Tibial nerve (tissue), 4 donors: Measurements from ENCODE around the gene IFI30. TPM values are rescaled to one million over a fixed set of nuclear protein-coding genes. Genes with fewer than 3 reads are reported as not detected.

Source experiments
- DNase-seq, 2 donors: peaks; one replicate each; pipeline ENCODE4 v3.0.0-alpha.2; 2019; ENCODE audit warnings: low spot score in 2 of 2
- H3K27ac ChIP-seq, 4 donors: fragments of 200-600 bp; sonication (generic) in 3 of 4; one replicate each; pipeline ENCODE4 v1.5.1; 2017 to 2019; ENCODE audit warnings: mild to moderate bottlenecking in 1 of 4
- H3K27me3 ChIP-seq, 2 donors: fragments of 200-600 bp; sonication (generic) in 1 of 2; one replicate each; pipeline versions ENCODE4 v1.5.1 to v1.6.0; 2017 to 2019
- H3K36me3 ChIP-seq, 3 donors: fragments of 200-600 bp; sonication (generic); one replicate each; pipeline ENCODE4 v1.5.1; 2018 to 2019
- H3K4me1 ChIP-seq, 4 donors: fragments of 200-600 bp; sonication (generic) in 3 of 4; one replicate each; pipeline ENCODE4 v1.5.1; 2017 to 2019
- H3K4me3 ChIP-seq, 4 donors: fragments of 200-600 bp; sonication (generic) in 3 of 4; one replicate each; pipeline ENCODE4 v1.5.1; 2017 to 2019; ENCODE audit warnings: mild to moderate bottlenecking in 1 of 4, moderate library complexity in 1 of 4
- H3K9me3 ChIP-seq, 4 donors: fragments of 200-600 bp; sonication (generic) in 3 of 4; one replicate each; pipeline ENCODE4 v1.5.1; 2017 to 2019
- CTCF ChIP-seq, 5 experiments: fragments of 200-600 bp in 3 of 5; fragments of 450-650 bp in 2 of 5; sonication (generic) in 3 of 5; IDR thresholded peaks; one replicate each; pipeline ENCODE4 v1.5.1; 2016 to 2019; ENCODE audit warnings: antibody characterized with exemption in 5 of 5, mild to moderate bottlenecking in 3 of 5, moderate library complexity in 2 of 5
- EP300 ChIP-seq, 2 donors: sonication (generic); formaldehyde crosslinking; IDR thresholded peaks; one replicate each; pipeline ENCODE4 v1.6.1; 2017; ENCODE audit warnings: antibody characterized with exemption in 2 of 2, mild to moderate bottlenecking in 1 of 2
- POLR2A ChIP-seq, 2 donors: fragments of 450-650 bp; IDR thresholded peaks; one replicate each; pipeline ENCODE4 v1.6.1; 2017; ENCODE audit warnings: antibody characterized with exemption in 2 of 2, mild to moderate bottlenecking in 2 of 2, moderate library complexity in 2 of 2
- WGBS, 2 donors: methylation state at CpG; one replicate each; pipeline ENCODE4 v1.1.5; 2018; 5-methylcytosine and 5-hydroxymethylcytosine counted together
- total RNA-seq, 4 donors: library from RNA; depleted of rRNA; stranded (reverse); fragments of >200 nt; gene quantifications; one replicate each; pipeline ENCODE4 v1.1.0, GENCODE V29; 2016

IFI30 gene
- total RNA-seq, 4 donors from 2014 or later: 19.0 to 101 (median 29.4) TPM

GRCh38 chr19:18214779-18215433 is 41.3 kb downstream of the IFI30 start:
- no peak for TF ChIP-seq CTCF (IDR thresholded peaks at IDR 0.05)
- no peak for TF ChIP-seq EP300 (IDR thresholded peaks at IDR 0.05)

GRCh38 chr19:18216789-18217188 is 43.2 kb downstream of the IFI30 start:
- H3K36me3 ChIP-seq: no peaks in the 10 kb centered on the region
- 94 to 96% methylated on average over 6 to 8 of the region's 8 CpGs for WGBS, 2 donors
- peaks cover 0 to 6% (median 0%) of the 10 kb centered on the region in 4 donors for H3K4me1 ChIP-seq
- TF ChIP-seq CTCF (IDR thresholded peaks at IDR 0.05) (no peak), EP300 (IDR thresholded peaks at IDR 0.05) (no peak), POLR2A (IDR thresholded peaks at IDR 0.05) (no peak)
- H3K9me3 ChIP-seq: no peaks in the 10 kb centered on the region
- H3K27ac ChIP-seq: no peak overlapping the region
- H3K27me3 ChIP-seq: peaks cover 0 to 26% of the 10 kb centered on the region in 2 donors
- no peak for DNase-seq
- H3K4me3 ChIP-seq: no peak overlapping the region

More at GRCh38 chr19:18214779-18215433, 41.3 kb downstream of the IFI30 start:
- Histone ChIP-seq H3K9me3 (no peaks in the 10 kb centered on the region), H3K27me3 (peaks cover 0 to 8% of the 10 kb centered on the region in 2 donors), H3K4me1 (no peaks in the 10 kb centered on the region), H3K4me3 (no peak overlapping the region), H3K36me3 (no peaks in the 10 kb centered on the region), H3K27ac (no peak overlapping the region)
- 65 to 69% methylated on average over 7 of the region's 7 CpGs for WGBS, 2 donors
- DNase-seq: no peak

GRCh38 chr19:18218159-18218558 is 44.5 kb downstream of the IFI30 start:
- H3K4me1 ChIP-seq: peaks cover 0 to 6% (median 0%) of the 10 kb centered on the region in 4 donors
- H3K27me3 ChIP-seq: peaks cover 0 to 29% of the 10 kb centered on the region in 2 donors
- no peak for DNase-seq
- no peak overlapping the region for H3K4me3 ChIP-seq
- no peak overlapping the region for H3K27ac ChIP-seq
- TF ChIP-seq CTCF (IDR thresholded peaks at IDR 0.05) (no peak), POLR2A (IDR thresholded peaks at IDR 0.05) (no peak), EP300 (IDR thresholded peaks at IDR 0.05) (no peak)
- no peaks in the 10 kb centered on the region for H3K36me3 ChIP-seq
- no peaks in the 10 kb centered on the region for H3K9me3 ChIP-seq
- WGBS, 2 donors: 81 to 92% methylated on average over 12 to 17 of the region's 17 CpGs

- WGBS, 2 donors: 86 to 92% methylated on average over 3 of the region's 3 CpGs
Observed at GRCh38 chr19:18218600-18218999, 45.0 kb downstream of the IFI30 start.

More at GRCh38 chr19:18218600-18218999, 45.0 kb downstream of the IFI30 start:
- Histone ChIP-seq H3K27ac (no peak overlapping the region), H3K27me3 (peaks cover 0 to 29% of the 10 kb centered on the region in 2 donors), H3K36me3 (no peaks in the 10 kb centered on the region), H3K4me1 (peaks cover 0 to 6% (median 0%) of the 10 kb centered on the region in 4 donors), H3K9me3 (no peaks in the 10 kb centered on the region), H3K4me3 (no peak overlapping the region)
- DNase-seq: no peak
- TF ChIP-seq CTCF (IDR thresholded peaks at IDR 0.05) (no peak), EP300 (IDR thresholded peaks at IDR 0.05) (no peak)
